Neural cell (in vitro differentiated cells): ENCODE measurements around the gene UBE2Q1. TPM values are rescaled to one million over a fixed set of nuclear protein-coding genes. Genes with fewer than 3 reads are reported as not detected.

Experiments
- H2AFZ ChIP-seq: fragments of 200-600, 300-800 bp; sonication (generic), shearing (Covaris generic); 2 replicates; pipeline ENCODE4 v1.6.0; 2014; ENCODE audit warnings: low read depth, mild to moderate bottlenecking, antibody characterized with exemption, low read length, moderate library complexity
- H3F3A ChIP-seq: fragments of 200-600 bp; shearing (Covaris generic); 2 replicates; pipeline ENCODE4 v1.6.1; 2016; ENCODE audit warnings: mild to moderate bottlenecking, moderate library complexity, mixed read lengths, antibody characterized with exemption, low read length; ENCODE audit not compliant: insufficient read depth, poor library complexity, severe bottlenecking
- H3K27ac ChIP-seq: fragments of 200-600, 300-800 bp; sonication (generic), shearing (Covaris generic); 2 replicates; pipeline ENCODE4 v1.5.1; 2014; ENCODE audit warnings: mild to moderate bottlenecking, low read length, moderate library complexity
- H3K27me3 ChIP-seq: fragments of 300-800, 200-600 bp; sonication (generic), shearing (Covaris generic); 2 replicates; pipeline ENCODE4 v1.6.0; 2014; ENCODE audit warnings: mild to moderate bottlenecking, low read depth, low read length, moderate library complexity; ENCODE audit not compliant: insufficient read depth
- H3K36me3 ChIP-seq: fragments of 300-800, 200-600 bp; sonication (generic), shearing (Covaris generic); 2 replicates; pipeline ENCODE4 v1.5.1; 2014; ENCODE audit warnings: mild to moderate bottlenecking, antibody characterized with exemption, low read length, moderate library complexity; ENCODE audit not compliant: insufficient read depth
- H3K4me2 ChIP-seq: fragments of 300-800, 200-600 bp; sonication (generic), shearing (Covaris generic); 2 replicates; pipeline ENCODE4 v1.6.0; 2014; ENCODE audit warnings: mild to moderate bottlenecking, low read length
- H3K4me3 ChIP-seq: fragments of 300-800, 200-600 bp; sonication (generic), shearing (Covaris generic); 2 replicates; pipeline ENCODE4 v1.5.1; 2014; ENCODE audit warnings: mild to moderate bottlenecking, low read length, moderate library complexity
- H3K79me2 ChIP-seq: fragments of 200-600 bp; shearing (Covaris generic); replicated peaks from 2 replicates; pipeline ENCODE4 v1.6.0; 2014; ENCODE audit warnings: mild to moderate bottlenecking, low read length, moderate library complexity; ENCODE audit not compliant: insufficient read depth
- H3K9ac ChIP-seq: fragments of 300-800, 200-600 bp; sonication (generic), shearing (Covaris generic); 2 replicates; pipeline ENCODE4 v1.6.1; 2016; ENCODE audit warnings: mild to moderate bottlenecking, low read length, mixed read lengths
- H3K9me2 ChIP-seq: fragments of 200-600 bp; shearing (Covaris generic); 2 replicates; pipeline ENCODE4 v1.6.1; 2016; ENCODE audit warnings: mild to moderate bottlenecking, low read length, mixed read lengths; ENCODE audit not compliant: insufficient read depth
- H3K9me3 ChIP-seq: fragments of 200-600, 300-800 bp; sonication (generic), shearing (Covaris generic); 2 replicates; pipeline ENCODE4 v1.6.1; 2016; ENCODE audit warnings: mild to moderate bottlenecking, mixed run types, low read length, moderate library complexity, mixed read lengths
- H4K20me1 ChIP-seq: fragments of 200-600 bp; shearing (Covaris generic); 2 replicates; pipeline ENCODE4 v1.6.1; 2016; ENCODE audit warnings: mild to moderate bottlenecking, mixed run types; ENCODE audit not compliant: insufficient read depth
- EP300 ChIP-seq: fragments of 450-650 bp; conservative IDR thresholded peaks from 2 replicates; pipeline ENCODE4 v1.6.1; 2014; ENCODE audit warnings: antibody characterized with exemption, mild to moderate bottlenecking, moderate library complexity; ENCODE audit not compliant: poor library complexity, severe bottlenecking
- EZH2 ChIP-seq: fragments of 200-600, 300-800 bp; shearing (Covaris generic), sonication (generic); IDR thresholded peaks from 2 replicates; pipeline ENCODE4 v1.6.1; 2014; ENCODE audit warnings: antibody characterized with exemption, low read length, borderline replicate concordance, mild to moderate bottlenecking; ENCODE audit not compliant: insufficient read depth, poor library complexity, severe bottlenecking
- MXI1 ChIP-seq: fragments of 450-650 bp; conservative IDR thresholded peaks from 2 replicates; pipeline ENCODE4 v1.6.1; 2014; ENCODE audit warnings: antibody characterized with exemption, mild to moderate bottlenecking; ENCODE audit not compliant: poor library complexity, severe bottlenecking
- POLR2AphosphoS5 ChIP-seq: IDR thresholded peaks from 2 replicates; pipeline ENCODE4 v1.6.1; 2012
- RAD21 ChIP-seq: fragments of 450-650 bp; conservative IDR thresholded peaks from 2 replicates; pipeline ENCODE4 v1.6.1; 2014; ENCODE audit warnings: antibody characterized with exemption, mild to moderate bottlenecking, moderate library complexity
- SMC3 ChIP-seq: fragments of 450-650 bp; conservative IDR thresholded peaks from 2 replicates; pipeline ENCODE4 v1.6.1; 2014; ENCODE audit warnings: antibody characterized with exemption, mild to moderate bottlenecking, moderate library complexity; ENCODE audit not compliant: poor library complexity
- TAF1 ChIP-seq: IDR thresholded peaks from 2 replicates; pipeline ENCODE4 v1.6.1; 2012; ENCODE audit warnings: low read depth
- polyA plus RNA-seq: library from polyadenylated mRNA; depleted of rRNA; stranded (reverse); fragments of >200 nt; gene quantifications from 2 replicates; pipeline ENCODE4 v1.2.3, GENCODE V29; 2014
- TF ChIP-seq, protein P1 (sequence below): IDR thresholded peaks from 2 replicates; pipeline ENCODE4 v1.6.1; 2012; ENCODE audit warnings: borderline replicate concordance
- TF ChIP-seq, protein P2 (sequence below): fragments of 450-650 bp; IDR thresholded peaks from 2 replicates; pipeline ENCODE4 v1.5.1; 2014; ENCODE audit warnings: antibody characterized with exemption, mild to moderate bottlenecking, moderate library complexity; ENCODE audit not compliant: poor library complexity, severe bottlenecking

Gene UBE2Q1
- polyA plus RNA-seq, 1 donor from 2014 or later: 103 TPM

DNA sequence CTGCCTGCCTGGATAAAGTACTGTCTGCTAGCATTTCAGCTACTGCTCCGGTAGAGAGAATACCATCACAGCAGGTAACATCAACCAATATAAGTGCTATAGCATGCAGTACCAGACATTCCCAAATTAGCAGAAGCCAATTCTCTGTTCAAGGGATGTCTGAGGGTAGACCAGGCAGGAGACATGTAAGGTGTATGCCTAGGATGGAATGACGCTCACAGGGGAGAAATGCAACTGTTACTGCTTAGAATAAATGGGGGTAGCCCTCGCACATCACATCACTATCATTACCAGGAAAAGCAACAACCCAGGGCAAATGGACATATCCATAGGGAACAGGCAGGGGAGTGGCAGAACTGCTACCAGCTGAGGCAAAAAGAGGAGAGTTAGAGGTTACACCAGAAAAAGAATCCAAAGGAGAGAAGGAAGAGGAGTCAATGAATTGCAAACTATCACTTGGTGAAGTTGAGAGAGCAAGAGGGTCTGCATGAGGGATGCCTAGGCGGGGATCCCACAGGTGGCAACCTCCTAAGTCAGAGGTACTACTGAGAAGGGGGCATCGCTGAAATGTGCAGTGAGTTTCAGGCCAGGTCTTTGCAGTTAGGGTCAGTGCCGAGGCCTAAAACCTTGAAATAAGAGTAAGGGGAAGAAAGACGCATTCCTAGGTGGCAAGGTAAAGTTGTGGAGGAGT, 1.1 kb downstream of the UBE2Q1 start:
- Histone ChIP-seq H3K79me2 (peaks cover 27% of the 10 kb centered on the region), H4K20me1 (no peaks in the 10 kb centered on the region), H3F3A (no peaks in the 10 kb centered on the region), H3K36me3 (peaks cover 5% of the 10 kb centered on the region), H3K27ac (peak overlapping the region; percentile 65), H3K9me3 (no peaks in the 10 kb centered on the region), H3K9me2 (no peaks in the 10 kb centered on the region), H3K4me2 (peak overlapping the region; percentile 99), H3K9ac (peak overlapping the region; percentile 86), H2AFZ (peak overlapping the region; percentile 33), H3K4me3 (peak overlapping the region; percentile 97), H3K27me3 (no peaks in the 10 kb centered on the region)
- TF ChIP-seq EZH2: no peak
- TF ChIP-seq SMC3: peak; percentile 10
- TF ChIP-seq TAF1: no peak

DNA sequence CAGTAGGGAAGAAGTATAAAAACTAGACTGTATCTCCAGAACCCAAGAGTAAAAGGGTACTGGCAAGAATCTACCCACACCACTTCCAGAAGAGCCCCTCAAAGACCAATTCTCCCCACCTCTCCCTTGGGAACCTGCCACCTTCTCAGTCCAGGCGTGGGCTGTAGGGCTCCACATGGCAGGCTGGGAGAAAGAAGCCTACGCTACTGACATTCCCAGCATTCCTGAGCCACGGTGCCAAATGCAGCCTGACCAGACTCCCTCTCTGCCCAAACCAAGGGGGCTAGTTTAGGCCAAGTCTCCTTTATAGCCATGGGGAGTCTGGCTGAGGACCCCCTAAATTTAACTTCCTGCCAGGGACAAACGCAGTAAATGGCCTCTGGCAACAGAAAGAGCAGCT, 2.0 kb downstream of the UBE2Q1 start:
- H3K27ac ChIP-seq: no peak overlapping the region
- H3K36me3 ChIP-seq: peaks cover 5% of the 10 kb centered on the region
- no peaks in the 10 kb centered on the region for H3K27me3 ChIP-seq
- H3K9ac ChIP-seq: peak overlapping the region; percentile 86
- no peaks in the 10 kb centered on the region for H4K20me1 ChIP-seq
- peaks cover 27% of the 10 kb centered on the region for H3K79me2 ChIP-seq
- H3K4me2 ChIP-seq: peak overlapping the region; percentile 99
- H3F3A ChIP-seq: no peaks in the 10 kb centered on the region
- H2AFZ ChIP-seq: no peak overlapping the region
- H3K9me2 ChIP-seq: no peaks in the 10 kb centered on the region
- no peaks in the 10 kb centered on the region for H3K9me3 ChIP-seq
- TF ChIP-seq, protein P1, sequence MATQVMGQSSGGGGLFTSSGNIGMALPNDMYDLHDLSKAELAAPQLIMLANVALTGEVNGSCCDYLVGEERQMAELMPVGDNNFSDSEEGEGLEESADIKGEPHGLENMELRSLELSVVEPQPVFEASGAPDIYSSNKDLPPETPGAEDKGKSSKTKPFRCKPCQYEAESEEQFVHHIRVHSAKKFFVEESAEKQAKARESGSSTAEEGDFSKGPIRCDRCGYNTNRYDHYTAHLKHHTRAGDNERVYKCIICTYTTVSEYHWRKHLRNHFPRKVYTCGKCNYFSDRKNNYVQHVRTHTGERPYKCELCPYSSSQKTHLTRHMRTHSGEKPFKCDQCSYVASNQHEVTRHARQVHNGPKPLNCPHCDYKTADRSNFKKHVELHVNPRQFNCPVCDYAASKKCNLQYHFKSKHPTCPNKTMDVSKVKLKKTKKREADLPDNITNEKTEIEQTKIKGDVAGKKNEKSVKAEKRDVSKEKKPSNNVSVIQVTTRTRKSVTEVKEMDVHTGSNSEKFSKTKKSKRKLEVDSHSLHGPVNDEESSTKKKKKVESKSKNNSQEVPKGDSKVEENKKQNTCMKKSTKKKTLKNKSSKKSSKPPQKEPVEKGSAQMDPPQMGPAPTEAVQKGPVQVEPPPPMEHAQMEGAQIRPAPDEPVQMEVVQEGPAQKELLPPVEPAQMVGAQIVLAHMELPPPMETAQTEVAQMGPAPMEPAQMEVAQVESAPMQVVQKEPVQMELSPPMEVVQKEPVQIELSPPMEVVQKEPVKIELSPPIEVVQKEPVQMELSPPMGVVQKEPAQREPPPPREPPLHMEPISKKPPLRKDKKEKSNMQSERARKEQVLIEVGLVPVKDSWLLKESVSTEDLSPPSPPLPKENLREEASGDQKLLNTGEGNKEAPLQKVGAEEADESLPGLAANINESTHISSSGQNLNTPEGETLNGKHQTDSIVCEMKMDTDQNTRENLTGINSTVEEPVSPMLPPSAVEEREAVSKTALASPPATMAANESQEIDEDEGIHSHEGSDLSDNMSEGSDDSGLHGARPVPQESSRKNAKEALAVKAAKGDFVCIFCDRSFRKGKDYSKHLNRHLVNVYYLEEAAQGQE: no peak
- TF ChIP-seq POLR2AphosphoS5: no peak
- no peak for TF ChIP-seq SMC3
- TF ChIP-seq EZH2: no peak
- TF ChIP-seq MXI1: no peak
- TF ChIP-seq RAD21: no peak
- no peak for TF ChIP-seq TAF1
- TF ChIP-seq EP300: no peak
- TF ChIP-seq, protein P2, sequence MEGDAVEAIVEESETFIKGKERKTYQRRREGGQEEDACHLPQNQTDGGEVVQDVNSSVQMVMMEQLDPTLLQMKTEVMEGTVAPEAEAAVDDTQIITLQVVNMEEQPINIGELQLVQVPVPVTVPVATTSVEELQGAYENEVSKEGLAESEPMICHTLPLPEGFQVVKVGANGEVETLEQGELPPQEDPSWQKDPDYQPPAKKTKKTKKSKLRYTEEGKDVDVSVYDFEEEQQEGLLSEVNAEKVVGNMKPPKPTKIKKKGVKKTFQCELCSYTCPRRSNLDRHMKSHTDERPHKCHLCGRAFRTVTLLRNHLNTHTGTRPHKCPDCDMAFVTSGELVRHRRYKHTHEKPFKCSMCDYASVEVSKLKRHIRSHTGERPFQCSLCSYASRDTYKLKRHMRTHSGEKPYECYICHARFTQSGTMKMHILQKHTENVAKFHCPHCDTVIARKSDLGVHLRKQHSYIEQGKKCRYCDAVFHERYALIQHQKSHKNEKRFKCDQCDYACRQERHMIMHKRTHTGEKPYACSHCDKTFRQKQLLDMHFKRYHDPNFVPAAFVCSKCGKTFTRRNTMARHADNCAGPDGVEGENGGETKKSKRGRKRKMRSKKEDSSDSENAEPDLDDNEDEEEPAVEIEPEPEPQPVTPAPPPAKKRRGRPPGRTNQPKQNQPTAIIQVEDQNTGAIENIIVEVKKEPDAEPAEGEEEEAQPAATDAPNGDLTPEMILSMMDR: no peak
- peak overlapping the region; percentile 97 for H3K4me3 ChIP-seq
